T-cell (primary cell): ENCODE measurements around the gene MANSC4. TPM values are rescaled to one million over a fixed set of nuclear protein-coding genes. Genes with fewer than 3 reads are reported as not detected.

Experiments used
- ATAC-seq, 4 experiments: fragments of 200-7000 bp in 3 of 4; fragments of 150-1000 bp in 1 of 4; cut with Tn5 transposase; replicated peaks in 1 of 4; 1 replicate in 3 of 4; 2 replicates in 1 of 4; pipeline ENCODE4 v1.10.0; 2021; ENCODE audit warnings: moderate library complexity in 3 of 4, mild to moderate bottlenecking in 2 of 4, moderate number of reproducible peaks in 1 of 4
- CTCF ChIA-PET, 2 donors: fragments of 300-600 bp; sonication (Branson Sonifier 250); formaldehyde crosslinking; loops; one replicate each; lab custom pipeline; 2022; ENCODE audit warnings: antibody characterized with exemption in 2 of 2; lab: Charles Lee
- POLR2A ChIA-PET, 2 donors: fragments of 300-600 bp; sonication (Branson Sonifier 250); formaldehyde crosslinking; loops; one replicate each; lab custom pipeline; 2022; ENCODE audit warnings: antibody characterized with exemption in 2 of 2; lab: Charles Lee
- DNase-seq, 35 experiments: peaks; one replicate each; pipeline versions ENCODE4 v3.0.0 to v3.0.0-alpha.2; 2013 to 2023
- H3K27ac ChIP-seq: one replicate; pipeline ENCODE4 v1.5.1; 2013; ENCODE audit warnings: low read length
- H3K27me3 ChIP-seq, 2 experiments: replicated peaks in 1 of 2; 1 replicate in 1 of 2; 2 replicates in 1 of 2; pipeline versions ENCODE4 v1.6.1 to v1.7.0; 2013; ENCODE audit warnings: low read length in 1 of 2, mixed read lengths in 1 of 2; ENCODE audit not compliant: control insufficient read depth in 2 of 2, insufficient read depth in 2 of 2; ENCODE audit errors: extremely low read depth in 1 of 2
- H3K36me3 ChIP-seq, 2 donors: 1 replicate in 1 of 2; 2 replicates in 1 of 2; pipeline versions ENCODE4 v1.6.1 to v1.7.0; 2013; ENCODE audit warnings: low read length in 1 of 2; ENCODE audit not compliant: control insufficient read depth in 2 of 2, insufficient read depth in 1 of 2; ENCODE audit errors: extremely low read depth in 1 of 2
- H3K4me1 ChIP-seq, 2 experiments: 1 replicate in 1 of 2; 2 replicates in 1 of 2; pipeline versions ENCODE4 v1.6.1 to v1.7.0; 2013; ENCODE audit warnings: low read length in 2 of 2, mixed read lengths in 1 of 2; ENCODE audit not compliant: insufficient read depth in 2 of 2, control insufficient read depth in 1 of 2; ENCODE audit errors: extremely low read depth in 1 of 2
- H3K4me3 ChIP-seq, 2 donors: 1 replicate in 1 of 2; 2 replicates in 1 of 2; pipeline versions ENCODE4 v1.5.1 to v1.7.0; 2013; ENCODE audit warnings: mild to moderate bottlenecking in 2 of 2, low read length in 1 of 2, moderate library complexity in 1 of 2; ENCODE audit not compliant: control insufficient read depth in 1 of 2; ENCODE audit errors: extremely low read depth in 1 of 2
- H3K9me3 ChIP-seq: 2 replicates; pipeline ENCODE4 v1.7.0; 2013
- H3K27ac Mint-ChIP-seq, 2 donors: one replicate each; pipeline ENCODE4 v1.8.0; 2020 to 2021; ENCODE audit warnings: mild to moderate bottlenecking in 2 of 2, mixed read lengths in 2 of 2
- H3K27me3 Mint-ChIP-seq, 2 donors: one replicate each; pipeline ENCODE4 v1.8.0; 2021 to 2022; ENCODE audit warnings: mixed read lengths in 2 of 2
- H3K36me3 Mint-ChIP-seq: one replicate; pipeline ENCODE4 v1.8.0; 2021; ENCODE audit warnings: mixed read lengths
- H3K4me1 Mint-ChIP-seq, 3 donors: one replicate each; pipeline ENCODE4 v1.8.0; 2020 to 2022; ENCODE audit warnings: mixed read lengths in 3 of 3, mild to moderate bottlenecking in 1 of 3
- H3K4me3 Mint-ChIP-seq, 3 donors: one replicate each; pipeline ENCODE4 v1.8.0; 2020 to 2022; ENCODE audit warnings: mild to moderate bottlenecking in 3 of 3, mixed read lengths in 3 of 3, moderate library complexity in 3 of 3
- H3K9me3 Mint-ChIP-seq, 3 donors: one replicate each; pipeline ENCODE4 v1.8.0; 2020 to 2022; ENCODE audit warnings: mixed read lengths in 3 of 3
- WGBS: methylation state at CpG from one replicate; pipeline ENCODE4 v1.1.5; 2013; ENCODE audit warnings: missing lambda C conversion rate; ENCODE audit not compliant: insufficient coverage; 5-methylcytosine and 5-hydroxymethylcytosine counted together
- total RNA-seq, 35 experiments: library from RNA in 6 of 35; stranded (reverse) in 6 of 35; fragments of 120-200 nt in 1 of 35; gene quantifications; one replicate each; pipeline versions ENCODE4 v1.2.1 to v1.2.4 and lab custom pipeline; 2013 to 2026

Gene MANSC4
- total RNA-seq, 5 donors from 2014 or later (not counting 1 experiment from before 2014, with no cell fraction given), result not detected

DNA sequence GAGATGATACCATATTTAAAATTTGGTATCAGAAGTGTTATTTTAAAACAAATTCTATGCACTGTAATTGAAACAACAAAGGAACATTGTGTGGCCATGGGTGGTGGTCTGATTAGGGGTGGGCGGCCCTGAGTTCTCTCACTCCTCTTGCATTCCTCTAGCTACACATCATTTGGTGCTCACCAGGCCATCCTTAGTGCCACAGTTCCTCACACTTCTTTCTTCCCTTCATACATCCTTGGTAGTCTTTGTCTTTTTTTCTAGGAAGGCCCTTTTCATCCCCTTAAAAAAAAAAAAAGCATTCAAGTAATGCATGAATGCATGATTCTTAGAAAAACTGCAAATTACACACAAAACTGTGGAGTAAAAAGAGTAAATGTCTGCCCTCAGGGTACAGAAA lies 2.4 kb upstream of the MANSC4 start:
- ATAC-seq (no peak), DNase-seq (no peak)
- no peaks in the 10 kb centered on the region for H3K36me3 ChIP-seq
- peak overlapping the region; percentile 39 to 83 (median 57) for H3K4me3 Mint-ChIP-seq
- ChIA-PET POLR2A (no interaction called here), CTCF (interaction anchor here in 1 of 2 donors (0.7 kb wide), 1 partner anchor 46 kb away, joined by 3 read pairs; no protein-coding TSS in a partner anchor)
- peak overlapping the region; percentile 43 to 55 for H3K27ac Mint-ChIP-seq
- no peaks in the 10 kb centered on the region for H3K9me3 Mint-ChIP-seq
- no peaks in the 10 kb centered on the region for H3K9me3 ChIP-seq
- WGBS, result no CpG with 5 or more reads among the region's 1 CpG
- H3K27ac ChIP-seq, result no peak overlapping the region
- peaks cover 44 to 50% (median 48%) of the 10 kb centered on the region in 3 donors for H3K4me1 Mint-ChIP-seq
- peaks cover 19% of the 10 kb centered on the region for H3K36me3 Mint-ChIP-seq
- no peak overlapping the region for H3K4me3 ChIP-seq
- H3K27me3 Mint-ChIP-seq, result no peaks in the 10 kb centered on the region
- peaks cover 0 to 2% of the 10 kb centered on the region in 2 experiments for H3K27me3 ChIP-seq
- peaks cover 11 to 29% of the 10 kb centered on the region in 2 experiments for H3K4me1 ChIP-seq

DNA sequence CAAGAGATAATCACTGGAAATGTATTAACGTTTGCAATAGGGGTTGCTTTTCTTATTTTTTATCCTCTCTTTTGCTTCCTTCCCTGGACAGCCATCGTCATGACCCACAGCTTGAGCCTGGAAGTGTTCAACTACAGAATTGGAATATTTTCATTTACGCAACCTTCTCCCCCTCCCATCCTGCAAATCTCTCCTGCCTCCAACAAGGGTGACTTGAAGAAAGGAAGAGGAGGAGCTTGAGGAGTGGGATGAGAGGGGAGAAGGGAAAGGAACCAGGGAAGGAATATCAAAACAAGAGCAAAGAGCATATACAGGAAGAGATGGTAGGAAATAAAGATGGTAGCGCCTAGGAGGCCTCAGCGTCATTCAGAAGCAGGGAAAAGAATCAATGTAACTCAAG lies 1.6 kb upstream of the MANSC4 start:
- peaks cover 42 to 47% (median 46%) of the 10 kb centered on the region in 3 donors for H3K4me1 Mint-ChIP-seq
- H3K9me3 Mint-ChIP-seq, result no peaks in the 10 kb centered on the region
- H3K4me3 Mint-ChIP-seq, result peak overlapping the region; percentile 79 to 85 (median 83)
- ChIA-PET POLR2A (no interaction called here), CTCF (no interaction called here)
- DNase-seq (no peak), ATAC-seq (no peak)
- H3K27me3 Mint-ChIP-seq, result no peaks in the 10 kb centered on the region
- no CpG with 5 or more reads among the region's 5 CpGs for WGBS
- H3K36me3 Mint-ChIP-seq, result peaks cover 19% of the 10 kb centered on the region
- Histone ChIP-seq H3K27ac (no peak overlapping the region), H3K4me3 (no peak overlapping the region), H3K4me1 (peaks cover 11 to 29% of the 10 kb centered on the region in 2 experiments), H3K27me3 (peaks cover 0 to 2% of the 10 kb centered on the region in 2 experiments), H3K9me3 (no peaks in the 10 kb centered on the region), H3K36me3 (no peaks in the 10 kb centered on the region)
- peak overlapping the region; percentile 28 to 43 for H3K27ac Mint-ChIP-seq

DNA sequence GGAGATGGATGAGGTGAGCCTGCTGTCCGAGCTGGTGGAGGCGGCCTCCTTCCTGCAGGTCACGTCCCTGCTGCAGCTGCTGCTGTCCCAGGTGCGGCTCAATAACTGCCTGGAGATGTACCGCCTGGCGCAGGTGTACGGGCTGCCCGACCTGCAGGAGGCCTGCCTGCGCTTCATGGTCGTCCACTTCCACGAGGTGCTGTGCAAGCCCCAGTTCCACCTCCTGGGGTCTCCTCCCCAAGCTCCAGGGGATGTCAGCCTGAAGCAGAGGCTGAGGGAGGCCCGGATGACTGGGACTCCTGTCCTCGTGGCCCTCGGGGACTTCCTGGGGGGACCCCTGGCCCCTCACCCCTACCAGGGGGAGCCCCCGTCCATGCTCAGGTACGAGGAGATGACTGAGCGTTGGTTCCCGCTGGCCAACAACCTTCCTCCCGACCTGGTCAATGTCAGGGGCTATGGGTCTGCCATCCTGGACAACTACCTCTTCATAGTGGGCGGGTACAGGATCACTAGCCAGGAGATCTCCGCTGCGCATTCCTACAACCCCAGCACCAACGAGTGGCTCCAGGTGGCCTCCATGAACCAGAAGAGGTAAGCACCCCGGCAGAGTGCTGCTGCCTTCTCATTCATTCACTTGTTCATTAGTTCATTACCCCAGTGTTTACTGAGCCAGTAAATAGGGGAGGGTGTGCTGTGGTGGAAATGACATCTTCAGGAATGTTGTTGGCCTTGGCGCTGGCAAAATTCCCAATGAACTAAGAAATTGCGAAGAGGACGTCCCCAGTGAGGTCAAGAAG lies 774 bp upstream of the MANSC4 start:
- POLR2A ChIA-PET, result interaction anchor here in 1 of 2 donors (0.6 to 1.9 kb wide), 2 partner anchors 41 to 46 kb away, joined by 3 to 6 read pairs; no protein-coding TSS in a partner anchor
- Mint-ChIP-seq H3K9me3 (no peaks in the 10 kb centered on the region), H3K27ac (peak overlapping the region; percentile 75 to 79), H3K27me3 (no peaks in the 10 kb centered on the region), H3K36me3 (peaks cover 19% of the 10 kb centered on the region), H3K4me1 (peaks cover 40 to 42% (median 41%) of the 10 kb centered on the region in 3 donors), H3K4me3 (peak overlapping the region; percentile 79 to 85 (median 83))
- H3K36me3 ChIP-seq, result no peaks in the 10 kb centered on the region
- peak in 27 of 35 experiments; percentile 1 to 45 (median 21) for DNase-seq
- 18% methylated on average over 20 of the region's 27 CpGs for WGBS
- H3K9me3 ChIP-seq, result no peaks in the 10 kb centered on the region
- CTCF ChIA-PET, result interaction anchor here (0.6 to 1.8 kb wide), 3 partner anchors 31 to 41 kb away, joined by 3 to 11 read pairs (median 7); no protein-coding TSS in a partner anchor
- peak; percentile 36 to 51 (median 44) for ATAC-seq
- H3K4me1 ChIP-seq, result peaks cover 11 to 29% of the 10 kb centered on the region in 2 experiments
- H3K4me3 ChIP-seq, result peak overlapping the region; percentile 70 to 87
- H3K27me3 ChIP-seq, result peaks cover 0 to 2% of the 10 kb centered on the region in 2 experiments
- no peak overlapping the region for H3K27ac ChIP-seq

DNA sequence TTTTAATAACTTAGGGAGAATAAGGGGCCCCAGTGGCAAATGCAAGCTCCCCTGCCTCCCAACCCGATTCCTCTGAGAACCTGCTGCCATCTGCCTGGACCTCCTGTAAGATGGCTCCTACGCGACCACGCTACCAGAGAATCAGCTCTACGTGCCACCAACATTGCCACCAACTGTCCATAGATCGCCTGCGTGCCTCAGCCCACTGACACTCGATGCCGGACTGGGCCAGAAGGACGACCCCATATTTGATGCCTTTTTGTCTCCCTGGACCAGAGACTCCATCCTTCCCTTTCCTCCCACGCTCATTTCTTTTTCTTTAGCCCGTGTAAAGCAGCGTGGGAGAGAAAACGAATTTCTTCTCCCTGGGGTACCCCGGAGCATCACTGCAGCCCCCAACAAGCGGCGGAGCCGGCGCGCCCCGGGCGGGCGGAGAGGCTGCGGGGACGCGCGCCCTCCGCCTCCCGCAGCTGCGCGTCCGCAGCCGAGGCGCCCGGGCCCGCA lies 568 bp downstream of the MANSC4 start:
- H3K27ac ChIP-seq, result no peak overlapping the region
- no peaks in the 10 kb centered on the region for H3K9me3 Mint-ChIP-seq
- 6% methylated on average over 31 of the region's 36 CpGs for WGBS
- DNase-seq (peak in 9 of 35 experiments; percentile 1 to 26 (median 5)), ATAC-seq (peak; percentile 49 to 59 (median 55))
- H3K36me3 ChIP-seq, result no peaks in the 10 kb centered on the region
- peaks cover 11 to 29% of the 10 kb centered on the region in 2 experiments for H3K4me1 ChIP-seq
- H3K27me3 Mint-ChIP-seq, result no peaks in the 10 kb centered on the region
- H3K4me3 ChIP-seq, result peak overlapping the region; percentile 59 to 87
- H3K4me3 Mint-ChIP-seq, result peak overlapping the region; percentile 80 to 83 (median 83)
- H3K27me3 ChIP-seq, result peaks cover 0 to 2% of the 10 kb centered on the region in 2 experiments
- H3K4me1 Mint-ChIP-seq, result peaks cover 30 to 38% (median 32%) of the 10 kb centered on the region in 3 donors
- no peaks in the 10 kb centered on the region for H3K9me3 ChIP-seq
- H3K36me3 Mint-ChIP-seq, result peaks cover 14% of the 10 kb centered on the region
- ChIA-PET POLR2A (interaction anchor here in 1 of 2 donors (0.6 to 1.9 kb wide), 2 partner anchors 42 to 75 kb away, joined by 6 to 7 read pairs; no protein-coding TSS in a partner anchor), CTCF (interaction anchor here (1.0 to 1.8 kb wide), 3 partner anchors 42 to 47 kb away, joined by 3 to 11 read pairs (median 3); no protein-coding TSS in a partner anchor)
- H3K27ac Mint-ChIP-seq, result peak overlapping the region; percentile 69 to 82

DNA sequence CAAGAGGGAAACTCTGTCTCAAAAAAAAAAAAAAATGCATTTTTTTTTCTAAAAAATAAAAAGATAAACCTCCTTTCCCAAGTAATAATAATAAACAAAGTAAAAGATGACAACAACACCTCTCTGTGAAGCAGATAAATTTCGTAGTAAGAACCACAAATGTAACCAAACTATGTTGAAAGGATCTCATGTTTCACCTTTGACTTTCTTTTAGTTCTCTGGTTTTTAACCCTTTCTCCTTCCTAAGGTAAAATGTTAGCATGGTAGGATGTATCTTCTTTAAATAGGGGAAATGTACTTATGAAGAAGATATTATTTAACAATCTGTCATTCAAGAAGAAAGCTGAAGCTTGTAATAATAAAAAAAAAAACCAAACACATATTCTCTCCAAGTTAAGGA lies 1.8 kb downstream of the MANSC4 start:
- CTCF ChIA-PET, result no interaction called here
- H3K4me3 Mint-ChIP-seq, result peak overlapping the region; percentile 46 to 83 (median 80)

DNA sequence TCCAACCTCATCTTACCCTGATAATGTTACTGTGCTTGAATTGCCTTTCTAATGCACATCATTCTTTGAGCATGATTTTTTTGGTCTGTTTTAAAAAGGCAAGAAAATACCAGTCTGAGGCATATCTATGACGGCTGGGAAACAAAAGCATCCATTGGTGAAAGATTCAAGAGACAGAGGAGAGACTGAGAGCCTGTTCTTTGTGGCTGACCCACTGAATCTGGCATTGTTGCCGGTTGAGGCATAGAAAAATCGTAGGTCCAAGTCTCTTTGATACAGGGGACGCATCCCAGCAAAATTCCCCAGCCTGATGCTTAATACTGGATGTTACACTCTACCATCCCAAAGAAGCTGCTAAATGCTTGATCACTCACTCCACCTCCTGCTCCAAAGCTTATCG lies 2.9 kb downstream of the MANSC4 start:
- no peaks in the 10 kb centered on the region for H3K9me3 ChIP-seq
- no peak overlapping the region for H3K27ac ChIP-seq
- peaks cover 8 to 23% of the 10 kb centered on the region in 2 experiments for H3K4me1 ChIP-seq
- no peaks in the 10 kb centered on the region for H3K27me3 Mint-ChIP-seq
- H3K36me3 ChIP-seq, result no peaks in the 10 kb centered on the region
- DNase-seq, result no peak
- H3K9me3 Mint-ChIP-seq, result no peaks in the 10 kb centered on the region
- no peak for ATAC-seq
- POLR2A ChIA-PET, result no interaction called here
- H3K4me3 ChIP-seq, result no peak overlapping the region
- H3K27me3 ChIP-seq, result peaks cover 0 to 2% of the 10 kb centered on the region in 2 experiments
- H3K4me3 Mint-ChIP-seq, result no peak overlapping the region
- CTCF ChIA-PET, result no interaction called here
- WGBS, result 97% methylated on average over 4 of the region's 5 CpGs
- H3K4me1 Mint-ChIP-seq, result peaks cover 17 to 19% (median 18%) of the 10 kb centered on the region in 3 donors
- H3K36me3 Mint-ChIP-seq, result peaks cover 5% of the 10 kb centered on the region
- H3K27ac Mint-ChIP-seq, result no peak overlapping the region

More for the DNA sequence above, 1.8 kb downstream of the MANSC4 start:
- no peak overlapping the region for H3K4me3 ChIP-seq
- DNase-seq (no peak), ATAC-seq (no peak)
- H3K9me3 Mint-ChIP-seq, result no peaks in the 10 kb centered on the region
- peaks cover 25 to 29% (median 26%) of the 10 kb centered on the region in 3 donors for H3K4me1 Mint-ChIP-seq
- no peaks in the 10 kb centered on the region for H3K27me3 Mint-ChIP-seq
- H3K27ac Mint-ChIP-seq, result peak overlapping the region in 1 of 2 donors; percentile 0
- H3K27me3 ChIP-seq, result peaks cover 0 to 2% of the 10 kb centered on the region in 2 experiments
- no peak overlapping the region for H3K27ac ChIP-seq
- H3K36me3 Mint-ChIP-seq, result peaks cover 12% of the 10 kb centered on the region
- H3K9me3 ChIP-seq, result no peaks in the 10 kb centered on the region
- WGBS, result no CpG with 5 or more reads among the region's 1 CpG
- no peaks in the 10 kb centered on the region for H3K36me3 ChIP-seq
- H3K4me1 ChIP-seq, result peaks cover 11 to 26% of the 10 kb centered on the region in 2 experiments
- POLR2A ChIA-PET, result interaction anchor here in 1 of 2 donors (0.6 kb wide), 1 partner anchor 9 kb away, joined by 6 read pairs; no protein-coding TSS in a partner anchor
